HG02981 (cell line): ENCODE measurements around the gene TBC1D16.

ENCODE experiments used
- ATAC-seq: cut with Tn5 transposase; IDR thresholded peaks from one replicate; pipeline ENCODE4 v1.9.1; 2021; ENCODE audit warnings: mild to moderate bottlenecking, moderate library complexity; ENCODE audit not compliant: unreplicated experiment

Gene TBC1D16

GRCh38 chr17:79941088-79942010 is 94.3 kb downstream of the TBC1D16 start:
- no peak for ATAC-seq

GRCh38 chr17:79940459-79941087 is 95.1 kb downstream of the TBC1D16 start:
- ATAC-seq, result no peak

GRCh38 chr17:79939755-79940458 is 95.8 kb downstream of the TBC1D16 start:
- no peak for ATAC-seq

GRCh38 chr17:79939094-79939435 is 96.6 kb downstream of the TBC1D16 start:
- ATAC-seq, result no peak

GRCh38 chr17:79938336-79939093 is 97.2 kb downstream of the TBC1D16 start:
- ATAC-seq, result no peak

- ATAC-seq, result no peak
These were observed 98.0 kb downstream of the TBC1D16 start for GRCh38 chr17:79937391-79938335.

GRCh38 chr17:79936641-79937381 is 98.9 kb downstream of the TBC1D16 start:
- no peak for ATAC-seq

- no peak for ATAC-seq
These were observed 99.6 kb downstream of the TBC1D16 start for GRCh38 chr17:79936050-79936449.

- ATAC-seq, result no peak
These were observed 100.3 kb downstream of the TBC1D16 start for GRCh38 chr17:79935197-79935885.

- ATAC-seq, result no peak
These were observed 101.1 kb downstream of the TBC1D16 start for GRCh38 chr17:79934653-79934970.

- no peak for ATAC-seq
These were observed 101.6 kb downstream of the TBC1D16 start for GRCh38 chr17:79933863-79934652.

GRCh38 chr17:79932451-79933306 is 103.0 kb downstream of the TBC1D16 start:
- no peak for ATAC-seq

- no peak for ATAC-seq
These were observed 103.8 kb downstream of the TBC1D16 start for GRCh38 chr17:79931817-79932309.

GRCh38 chr17:79930877-79931816 is 104.5 kb downstream of the TBC1D16 start:
- ATAC-seq, result no peak

GRCh38 chr17:79930062-79930876 is 105.4 kb downstream of the TBC1D16 start:
- ATAC-seq, result no peak
